OCI-LY1 (cell line): ENCODE data around the gene USP48.

Source experiments
- EZH2 ChIP-seq: fragments of 200-600 bp; sonication (generic), shearing (Covaris generic); IDR thresholded peaks from 2 replicates; pipeline ENCODE4 v1.8.0; 2017; ENCODE audit warnings: borderline replicate concordance, mixed run types, mild to moderate bottlenecking, antibody characterized with exemption, low read length, moderate library complexity, mixed read lengths
- TF ChIP-seq, protein P1 (sequence below): fragments of 200-600 bp; sonication (generic), shearing (Covaris generic); IDR thresholded peaks from 2 replicates; pipeline ENCODE4 v1.5.1; 2017; ENCODE audit warnings: mild to moderate bottlenecking, antibody characterized with exemption, low read length, moderate library complexity, mixed read lengths

DNA sequence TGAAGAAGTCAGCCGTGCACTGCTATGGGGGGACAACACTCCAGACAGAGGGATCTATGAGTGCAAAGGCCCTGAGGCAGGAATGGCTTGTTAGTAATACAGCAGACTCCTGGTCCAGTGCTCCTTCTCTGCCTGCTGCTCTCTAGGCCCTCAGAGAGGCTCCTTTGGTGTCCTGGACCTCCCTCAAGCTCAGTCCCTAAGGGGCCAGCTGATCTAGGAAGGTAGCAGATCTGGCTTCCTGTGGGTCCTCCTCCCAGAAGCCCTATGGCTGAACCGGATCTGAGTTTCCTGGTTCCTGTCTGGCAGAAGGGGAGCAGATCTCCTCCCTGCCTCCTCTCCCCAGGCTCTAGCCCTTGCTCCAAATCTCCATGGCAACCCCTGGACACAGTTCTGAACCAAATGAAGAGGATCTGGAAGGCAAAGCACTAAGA lies 28.9 kb upstream of the USP48 start, which contains the start of gene LDLRAD2:
- no peak for TF ChIP-seq EZH2
- TF ChIP-seq, protein P1, sequence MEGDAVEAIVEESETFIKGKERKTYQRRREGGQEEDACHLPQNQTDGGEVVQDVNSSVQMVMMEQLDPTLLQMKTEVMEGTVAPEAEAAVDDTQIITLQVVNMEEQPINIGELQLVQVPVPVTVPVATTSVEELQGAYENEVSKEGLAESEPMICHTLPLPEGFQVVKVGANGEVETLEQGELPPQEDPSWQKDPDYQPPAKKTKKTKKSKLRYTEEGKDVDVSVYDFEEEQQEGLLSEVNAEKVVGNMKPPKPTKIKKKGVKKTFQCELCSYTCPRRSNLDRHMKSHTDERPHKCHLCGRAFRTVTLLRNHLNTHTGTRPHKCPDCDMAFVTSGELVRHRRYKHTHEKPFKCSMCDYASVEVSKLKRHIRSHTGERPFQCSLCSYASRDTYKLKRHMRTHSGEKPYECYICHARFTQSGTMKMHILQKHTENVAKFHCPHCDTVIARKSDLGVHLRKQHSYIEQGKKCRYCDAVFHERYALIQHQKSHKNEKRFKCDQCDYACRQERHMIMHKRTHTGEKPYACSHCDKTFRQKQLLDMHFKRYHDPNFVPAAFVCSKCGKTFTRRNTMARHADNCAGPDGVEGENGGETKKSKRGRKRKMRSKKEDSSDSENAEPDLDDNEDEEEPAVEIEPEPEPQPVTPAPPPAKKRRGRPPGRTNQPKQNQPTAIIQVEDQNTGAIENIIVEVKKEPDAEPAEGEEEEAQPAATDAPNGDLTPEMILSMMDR, result no peak
